ENCODE measurements around the gene CLHC1.
"Not testable (repeated sequence)": the region's sequence is repeated elsewhere in the genome, so short reads cannot be mapped to it uniquely, and the experiment has no call there.

Gene CLHC1

DNA sequence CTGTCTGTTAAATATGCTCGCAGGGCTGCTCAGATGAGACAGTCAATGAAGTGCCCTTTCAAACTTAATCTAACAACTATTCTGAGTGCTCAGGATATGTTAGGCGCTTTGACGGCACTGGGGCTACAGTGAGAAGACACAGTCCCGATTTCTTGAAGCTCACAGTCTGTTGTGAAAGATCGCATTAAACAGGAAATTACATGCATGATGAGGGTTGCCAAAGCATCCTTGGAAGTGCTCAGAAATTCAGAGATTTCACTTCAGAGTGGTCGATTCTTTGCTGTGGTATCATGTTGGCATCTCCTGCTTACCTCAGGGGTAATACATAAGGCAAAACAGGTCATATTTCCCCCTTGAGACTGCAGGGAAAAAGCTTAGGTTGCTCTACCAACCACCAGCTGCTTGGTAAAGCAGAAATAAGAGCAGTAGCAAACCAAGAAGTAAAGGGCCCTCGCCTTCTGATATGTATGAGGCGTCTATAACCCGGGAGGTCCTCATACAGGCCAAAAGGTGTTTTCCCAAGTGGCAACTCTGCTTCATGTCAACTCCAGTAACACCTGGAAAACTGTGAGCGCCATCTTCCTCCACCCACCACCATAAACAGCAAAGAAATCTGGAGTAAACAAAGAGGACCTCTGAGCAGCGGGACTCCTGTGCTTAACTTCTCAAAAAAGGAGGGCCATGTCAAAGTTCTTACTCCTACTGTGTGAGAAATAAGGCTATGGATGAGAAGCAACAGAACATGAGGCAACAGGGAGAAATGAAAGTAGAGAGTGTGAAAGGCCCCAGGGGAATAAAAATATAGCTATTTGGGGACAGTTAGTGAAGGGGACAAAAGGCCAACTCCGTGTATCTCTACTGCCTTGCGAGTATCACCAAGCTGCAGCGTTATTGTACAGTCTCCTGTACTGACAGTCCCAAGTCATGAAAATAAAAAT lies 79.3 kb downstream of the CLHC1 start:
- no peak for DNase-seq

DNA sequence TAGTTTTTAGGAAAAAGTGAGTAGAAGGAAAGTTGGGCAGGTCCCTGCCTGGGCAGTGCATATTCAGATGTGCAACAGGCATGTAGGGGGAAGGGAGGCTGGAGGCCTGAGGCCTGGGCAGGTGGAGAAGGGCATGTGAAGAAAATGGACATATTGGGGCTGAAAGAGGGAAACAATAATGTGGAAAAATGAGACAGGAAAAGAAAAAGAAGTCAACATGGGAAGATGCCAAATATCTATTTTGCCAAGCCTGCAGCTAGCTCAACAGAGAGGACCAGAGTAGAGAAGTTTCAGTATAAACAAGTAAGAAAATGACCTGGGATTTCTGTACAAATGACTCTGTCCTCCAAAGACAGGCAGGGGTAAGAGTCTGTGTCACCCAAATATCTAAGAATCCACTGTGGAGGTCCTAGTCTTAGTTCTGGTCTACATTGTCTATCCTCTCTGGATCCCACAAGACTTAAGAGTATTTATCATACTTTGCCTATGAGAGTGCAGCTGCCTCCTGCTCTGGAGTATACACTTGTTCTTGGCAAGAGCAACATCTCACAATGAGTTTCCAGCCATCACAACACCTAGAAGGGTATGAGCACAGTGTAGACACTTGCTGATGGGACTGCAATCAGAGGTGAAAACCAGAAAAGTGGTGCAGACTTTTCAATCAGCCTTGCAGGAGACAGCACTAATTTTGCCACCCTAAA lies 80.2 kb downstream of the CLHC1 start:
- DNase-seq = no peak

DNA sequence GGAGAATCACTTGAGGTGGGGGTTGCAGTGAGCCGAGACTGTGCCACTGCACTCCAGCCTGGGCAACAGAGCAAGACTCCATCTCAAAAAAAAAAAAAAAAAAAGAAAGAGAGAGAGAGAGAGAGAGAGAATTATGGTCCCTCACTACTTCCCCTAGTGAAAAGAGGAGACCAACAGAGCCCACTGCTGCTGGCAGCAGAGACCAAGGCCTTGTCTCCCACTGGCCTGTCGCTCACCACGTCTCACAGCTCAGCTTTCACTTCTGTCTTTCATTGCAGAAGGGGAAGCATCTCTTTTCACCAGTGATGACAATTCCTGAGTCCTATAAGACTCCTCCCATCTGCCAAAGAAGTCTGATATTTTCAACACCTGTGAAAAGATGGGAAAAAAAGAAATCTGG lies 81.3 kb downstream of the CLHC1 start:
- DNase-seq = no peak

DNA sequence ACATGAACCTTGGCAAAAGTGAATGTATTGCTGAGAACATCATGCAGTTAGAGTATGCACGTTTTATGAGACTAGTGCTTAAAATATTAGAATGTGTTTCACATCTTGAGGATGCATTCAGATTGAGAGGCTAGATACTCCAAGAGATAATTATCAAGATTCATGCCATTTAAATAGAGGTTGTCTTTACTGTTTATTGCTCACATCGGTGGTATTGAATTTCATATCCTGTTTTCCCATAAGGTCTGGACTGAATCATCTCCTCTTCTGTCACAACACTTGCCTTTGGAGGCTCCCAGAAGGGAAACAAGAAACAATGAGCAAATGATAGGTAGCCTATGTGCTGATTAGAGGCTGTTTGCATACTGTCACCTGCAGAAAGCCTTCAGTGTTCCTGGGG lies 83.8 kb downstream of the CLHC1 start:
- DNase-seq = no peak

DNA sequence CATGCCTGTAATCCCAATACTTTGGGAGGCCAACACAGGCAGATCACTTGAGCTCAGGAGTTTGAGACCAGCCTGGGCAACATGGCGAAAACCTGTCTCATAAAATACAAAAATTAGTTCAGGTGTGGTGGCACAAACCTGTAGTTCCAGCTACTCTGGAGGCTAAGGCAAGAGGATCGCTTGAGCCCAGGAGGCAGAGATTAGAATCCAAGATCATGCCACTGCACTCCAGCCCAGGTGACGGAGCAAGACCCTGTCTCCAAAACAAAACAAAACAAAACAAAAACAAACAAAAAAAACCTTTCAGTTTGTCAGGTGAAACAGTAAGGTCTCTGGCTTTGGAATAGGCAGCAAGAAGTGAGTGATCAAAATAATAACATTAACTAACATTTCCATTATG lies 84.6 kb downstream of the CLHC1 start:
- no peak for DNase-seq

DNA sequence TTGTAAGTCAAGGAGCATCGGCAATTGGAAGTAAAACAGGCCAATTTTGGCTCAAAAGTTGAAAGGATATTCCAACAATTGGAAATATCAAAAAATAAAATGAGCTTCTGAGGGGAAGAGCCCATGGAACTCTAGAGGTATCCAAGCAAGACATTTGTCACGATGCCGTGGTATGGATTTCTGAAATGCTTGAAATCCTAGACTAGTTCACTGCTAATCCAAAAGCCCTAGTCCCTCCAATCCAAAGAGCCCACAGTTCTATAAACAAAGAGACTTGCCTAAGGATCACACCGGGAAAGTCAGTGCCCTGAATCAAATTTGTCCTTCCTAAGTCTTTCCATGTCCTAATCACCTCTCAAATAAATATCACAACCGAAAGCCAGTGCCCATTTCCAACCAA lies 85.1 kb downstream of the CLHC1 start:
- no peak for DNase-seq

DNA sequence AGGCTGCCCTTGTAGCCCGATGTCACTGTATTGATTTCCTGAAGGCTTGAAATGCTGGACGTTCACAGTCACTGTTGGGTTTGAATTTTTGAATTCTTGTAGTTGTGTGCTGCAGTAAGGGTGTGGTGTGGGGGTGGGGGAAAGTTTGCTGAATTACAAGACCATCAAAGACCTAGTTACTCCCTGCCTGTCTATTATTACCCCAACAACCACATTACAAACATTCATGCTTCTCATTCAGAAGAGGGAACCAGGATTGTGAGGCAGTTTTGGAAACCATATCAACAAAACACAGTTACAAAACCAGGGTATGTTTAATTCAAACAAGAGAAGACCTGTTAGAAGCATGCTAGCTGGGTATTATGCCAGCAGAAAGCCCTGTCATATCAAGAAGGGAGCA lies 85.8 kb downstream of the CLHC1 start:
- no peak for DNase-seq

DNA sequence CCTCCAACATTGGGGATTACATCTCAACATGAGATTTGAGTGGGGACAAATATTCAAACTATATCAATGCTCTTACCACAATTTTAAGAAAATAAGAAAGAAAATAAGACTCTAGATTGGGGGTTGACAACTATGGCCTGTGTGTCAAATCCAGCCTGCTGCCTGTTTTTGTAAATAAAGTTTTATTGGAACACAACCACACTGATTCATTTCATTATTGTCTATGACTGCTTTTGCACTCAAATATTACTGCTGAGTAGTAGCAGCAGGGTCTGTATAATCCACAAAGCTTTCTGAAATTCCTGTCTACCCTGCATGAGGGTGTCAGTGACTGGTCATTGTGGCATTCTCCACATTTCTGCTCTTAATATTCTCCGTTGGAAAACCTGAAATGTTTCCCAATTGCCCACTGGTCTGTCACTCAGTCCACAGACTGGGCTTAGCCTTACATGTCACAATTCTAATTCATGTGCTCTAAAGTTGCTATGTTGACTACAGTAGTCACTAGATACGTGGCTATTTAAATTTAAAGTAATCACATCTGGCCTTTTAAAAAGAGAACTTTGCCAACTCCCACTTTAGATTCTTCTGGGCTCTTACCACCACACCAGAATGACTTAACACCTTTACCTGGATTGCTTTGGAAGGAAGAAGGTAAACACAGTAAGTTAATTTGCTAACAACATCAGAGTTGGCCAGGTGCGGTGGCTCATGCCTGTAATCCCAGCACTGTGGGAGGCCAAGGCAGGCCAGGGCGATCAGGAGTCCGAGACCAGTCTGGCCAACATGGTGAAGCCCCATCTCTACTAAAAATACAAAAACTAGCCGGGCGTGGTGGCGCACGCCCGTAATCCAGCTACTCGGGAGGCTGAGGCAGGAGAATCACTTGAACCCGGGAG lies 86.9 kb downstream of the CLHC1 start:
- no peak for DNase-seq

DNA sequence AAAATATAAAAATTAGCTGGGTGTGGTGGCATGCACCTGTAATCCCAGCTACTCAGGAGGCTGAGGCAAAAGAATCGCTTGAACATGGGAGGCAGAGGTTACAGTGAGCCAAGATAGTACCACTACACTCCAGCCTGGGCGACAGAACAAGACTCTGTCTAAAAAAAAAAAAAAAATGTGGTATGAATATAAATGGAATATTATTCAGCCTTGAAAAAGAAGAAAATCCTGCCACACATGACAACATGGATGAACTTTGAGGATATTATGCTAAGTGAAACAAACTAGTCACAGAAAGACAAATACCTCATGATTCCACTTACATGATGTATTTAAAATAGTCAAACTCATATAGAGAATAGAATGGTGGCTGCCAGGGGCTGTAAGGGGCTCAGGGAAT lies 88.4 kb downstream of the CLHC1 start:
- DNase-seq = not testable (repeated sequence)

DNA sequence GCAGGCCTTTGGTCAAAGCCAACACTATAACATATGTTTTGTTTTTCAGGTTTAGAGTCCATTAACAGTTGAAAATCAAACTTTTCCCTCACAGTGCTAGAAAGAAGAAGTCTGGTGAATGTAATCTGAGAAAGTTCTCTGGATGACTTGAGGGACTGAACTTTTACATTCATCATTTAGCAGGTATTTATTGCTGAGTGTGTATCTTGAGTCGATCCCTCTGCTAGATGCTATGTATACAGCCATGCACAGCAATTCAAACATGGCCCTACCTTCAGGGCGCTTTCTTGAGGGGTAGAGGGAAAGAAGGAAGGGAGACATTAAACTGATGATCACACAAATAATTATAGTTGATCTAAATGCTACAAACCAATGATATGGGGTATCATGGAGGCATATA lies 89.6 kb downstream of the CLHC1 start:
- DNase-seq = no peak

DNA sequence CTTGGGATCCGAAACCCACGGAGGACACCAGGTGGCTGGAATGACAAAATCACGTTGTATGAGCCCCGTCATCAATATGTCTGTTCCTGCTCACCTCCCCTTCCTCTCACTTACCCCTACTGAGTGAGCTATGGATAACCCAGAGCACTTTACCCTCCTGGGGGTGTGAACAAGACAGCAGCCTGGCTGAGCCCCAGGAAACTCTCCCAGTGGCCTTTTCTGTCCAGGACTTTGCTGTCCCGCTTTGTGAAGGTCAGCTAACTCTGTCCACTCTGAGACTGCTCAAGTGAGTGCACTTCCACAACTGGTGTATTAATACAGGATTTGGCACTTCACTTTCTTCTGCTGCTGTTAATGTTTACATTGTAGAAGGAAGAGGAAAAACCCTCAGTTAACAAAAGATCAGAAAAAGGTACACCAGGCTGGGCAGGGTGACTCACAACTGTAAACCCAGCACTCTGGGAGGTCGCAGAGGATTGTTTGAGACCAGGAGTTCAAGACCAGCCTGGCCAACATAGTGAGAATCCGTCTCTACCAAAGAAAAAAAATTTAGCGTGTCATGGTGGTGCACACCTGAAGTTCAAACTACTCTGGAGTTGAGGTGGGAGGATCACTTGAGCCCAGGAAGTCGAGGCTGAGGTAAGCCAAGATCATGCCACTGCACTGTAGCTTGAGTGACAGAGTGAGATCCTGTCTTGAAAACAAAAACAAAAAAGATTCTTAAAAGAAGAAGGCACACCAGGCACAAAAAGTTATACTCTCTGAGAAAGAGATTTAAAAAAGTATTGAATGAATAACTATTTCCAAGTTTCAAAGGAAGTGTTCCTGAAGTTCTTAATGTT lies 90.3 kb downstream of the CLHC1 start:
- no peak for DNase-seq

DNA sequence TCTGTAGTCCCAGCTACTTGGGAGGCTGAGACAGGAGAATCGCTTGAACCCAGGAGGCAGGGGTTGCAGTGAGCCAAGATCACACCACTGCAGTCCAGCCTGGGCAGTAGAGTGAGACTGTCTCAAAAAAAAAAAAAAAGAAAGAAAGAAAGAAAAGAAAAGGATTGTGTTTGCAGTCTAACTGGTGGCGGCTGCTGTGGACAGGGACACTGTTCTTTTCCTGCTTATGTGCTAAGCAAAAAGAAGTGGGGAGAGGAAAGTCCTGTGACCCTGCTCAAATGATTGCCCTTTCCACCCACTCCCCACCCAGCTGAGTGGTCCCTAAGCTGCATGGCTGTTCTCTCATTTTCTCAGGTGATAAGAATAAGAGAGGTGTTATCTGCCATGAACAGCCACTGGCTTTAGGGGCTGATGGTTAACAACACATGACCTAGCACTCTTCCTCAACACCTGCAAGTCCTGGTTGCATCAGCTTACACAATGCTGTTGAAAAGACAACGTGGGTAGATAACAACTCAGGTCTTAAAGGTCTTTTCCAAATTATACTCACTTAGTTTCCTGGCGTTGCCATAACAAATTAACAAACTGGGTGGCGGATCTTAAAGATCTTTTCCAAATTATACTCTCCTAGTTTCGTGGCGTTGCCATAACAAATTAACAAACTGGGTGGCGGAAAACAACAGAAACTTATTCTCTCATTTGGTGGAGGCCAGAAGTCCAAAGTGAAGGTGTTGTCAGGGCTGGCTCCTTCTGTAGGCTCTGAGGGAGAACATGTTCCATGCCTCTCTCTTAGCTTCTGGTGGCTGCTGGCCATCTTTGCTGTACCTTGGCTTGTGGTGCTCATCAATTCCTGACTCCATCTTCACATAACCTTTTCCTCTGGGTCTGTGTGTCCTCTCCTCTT lies 91.5 kb downstream of the CLHC1 start:
- DNase-seq = no peak

DNA sequence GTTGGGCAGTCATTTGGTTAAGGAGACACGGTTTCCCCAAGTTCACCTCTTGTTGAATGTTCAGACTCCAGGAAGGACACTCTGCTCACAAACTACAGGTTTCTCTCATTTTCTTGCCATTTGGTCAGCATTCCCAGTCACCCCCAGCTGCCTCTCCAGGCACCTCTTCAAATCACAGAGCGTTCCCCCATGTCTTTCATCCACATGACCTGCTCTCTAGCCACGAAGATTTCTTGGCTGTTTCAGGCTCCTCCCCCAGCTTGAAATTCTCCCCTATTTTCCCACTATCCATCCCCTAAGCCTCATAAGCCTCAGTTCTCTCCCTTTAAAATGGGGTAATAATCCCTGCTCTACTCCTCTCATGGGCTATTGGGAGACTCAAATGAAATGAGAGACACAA lies 92.8 kb downstream of the CLHC1 start:
- DNase-seq = no peak

DNA sequence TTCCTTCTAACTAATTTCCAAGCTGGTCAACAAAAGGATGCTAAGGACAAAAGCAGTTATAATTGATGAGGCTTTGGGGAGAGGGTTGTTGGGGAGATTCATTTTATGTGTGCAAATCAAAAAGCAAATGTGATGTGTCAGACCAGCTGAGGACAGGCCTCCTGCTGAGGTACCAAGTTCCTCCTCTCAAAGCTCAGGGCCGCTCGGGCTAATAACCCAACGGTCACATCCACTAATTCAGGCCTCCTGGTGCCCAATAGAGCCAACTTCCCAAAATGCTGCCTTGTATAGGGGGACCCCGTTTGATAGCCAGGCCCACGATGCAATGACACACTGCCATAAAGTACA lies 93.2 kb downstream of the CLHC1 start:
- DNase-seq = no peak

DNA sequence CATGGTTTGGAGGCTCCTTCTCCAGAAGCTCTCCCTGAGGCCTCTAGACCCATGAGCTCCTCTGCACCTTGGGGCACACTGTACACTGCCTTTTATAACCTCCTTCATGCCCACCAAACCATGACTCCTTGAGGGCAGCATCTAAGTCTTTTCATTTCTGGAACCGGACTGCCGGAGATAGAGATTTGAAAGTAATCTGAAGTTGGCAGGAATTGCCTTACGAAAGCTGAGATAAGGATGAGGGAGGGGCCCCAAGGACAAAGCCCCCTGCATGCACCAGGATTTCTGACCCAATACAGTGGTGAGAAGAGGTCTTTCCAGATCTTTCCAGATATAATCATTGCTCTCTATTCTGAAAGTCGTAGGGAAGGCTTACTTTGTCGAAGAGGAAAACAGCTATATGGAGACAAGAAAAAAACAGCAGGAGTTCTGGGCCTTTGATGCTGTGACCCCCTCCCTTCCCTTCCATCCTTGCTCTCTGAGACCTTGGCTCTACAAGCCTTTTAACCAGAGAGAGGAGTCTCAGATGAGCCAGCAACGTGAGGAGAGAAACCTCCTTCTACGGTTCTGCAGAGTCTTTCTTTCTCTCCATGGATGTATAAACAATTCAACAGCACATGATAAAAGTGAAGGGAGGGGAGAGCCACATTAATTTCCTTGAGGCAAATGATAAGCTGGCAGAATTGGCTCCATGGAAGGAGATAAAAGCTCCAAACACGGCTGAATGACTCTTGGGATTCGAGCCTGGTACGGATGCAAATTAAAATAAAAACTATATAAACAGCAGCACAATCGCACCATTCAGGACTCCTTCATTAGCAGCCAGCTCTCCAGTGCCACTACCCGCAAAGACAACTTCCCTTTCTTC lies 93.8 kb downstream of the CLHC1 start:
- DNase-seq = no peak

DNA sequence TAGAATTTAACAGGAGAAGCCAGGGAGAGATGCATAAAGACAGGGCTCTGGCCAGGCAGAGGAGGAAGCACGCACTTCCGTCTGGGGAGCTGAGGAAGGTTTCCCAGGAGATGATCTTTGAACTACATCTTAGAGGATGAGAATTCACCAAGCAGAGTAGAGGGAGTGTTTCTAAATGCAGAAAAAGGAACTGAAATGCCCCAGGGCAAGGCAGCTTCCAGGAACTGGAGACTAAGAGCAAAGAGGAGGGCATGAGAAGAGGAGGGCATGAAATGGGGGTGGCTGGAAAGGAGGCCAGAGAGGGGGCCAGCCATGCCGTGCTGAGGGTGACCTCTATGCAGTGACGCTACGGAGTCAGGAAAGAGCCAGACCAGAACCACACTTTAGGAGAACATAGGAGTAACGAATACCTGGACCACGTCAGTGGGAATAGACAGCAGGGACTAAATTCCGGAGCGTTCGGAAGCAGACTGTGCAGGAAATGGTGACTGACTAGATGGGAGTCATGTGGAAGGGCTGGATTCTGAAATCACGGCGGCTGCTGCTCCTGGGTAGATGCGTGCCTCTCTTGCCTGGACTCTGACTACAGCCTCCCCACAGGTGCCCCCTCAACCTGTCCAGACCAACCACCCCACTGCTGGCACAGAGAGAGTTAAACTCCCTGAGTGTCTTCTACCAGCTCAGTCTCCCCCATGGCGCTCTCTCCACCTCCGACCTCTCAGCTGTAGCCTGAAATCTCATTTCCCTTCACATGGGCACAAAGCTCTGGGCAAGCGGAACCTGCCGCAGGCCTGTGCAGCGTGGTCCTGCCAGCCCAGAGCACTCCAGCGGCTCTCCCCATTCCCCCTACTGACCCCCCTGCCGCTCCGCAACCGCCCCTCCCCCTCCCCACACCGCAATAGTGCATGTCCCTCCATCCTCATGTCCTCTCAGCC lies 94.8 kb downstream of the CLHC1 start:
- no peak for DNase-seq

DNA sequence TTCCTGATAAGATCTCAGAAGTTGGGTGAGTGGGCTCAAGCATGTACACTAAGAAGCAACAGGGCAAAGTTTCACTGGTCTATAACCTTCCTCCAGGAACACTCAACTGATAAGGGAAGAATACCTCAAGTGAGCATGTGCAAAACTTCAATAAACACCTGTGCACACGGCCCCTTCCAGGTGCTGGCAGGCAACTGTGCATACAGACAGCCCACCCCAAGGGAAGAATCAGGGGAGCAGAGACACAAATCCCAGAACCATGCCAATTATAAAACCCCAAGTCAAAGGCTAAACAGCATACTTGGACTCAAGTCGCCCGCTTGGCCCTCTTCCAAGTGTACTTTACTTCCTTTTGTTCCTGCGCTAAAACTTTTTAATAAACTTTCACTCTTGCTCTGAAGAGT lies 96.0 kb downstream of the CLHC1 start:
- DNase-seq = no peak

DNA sequence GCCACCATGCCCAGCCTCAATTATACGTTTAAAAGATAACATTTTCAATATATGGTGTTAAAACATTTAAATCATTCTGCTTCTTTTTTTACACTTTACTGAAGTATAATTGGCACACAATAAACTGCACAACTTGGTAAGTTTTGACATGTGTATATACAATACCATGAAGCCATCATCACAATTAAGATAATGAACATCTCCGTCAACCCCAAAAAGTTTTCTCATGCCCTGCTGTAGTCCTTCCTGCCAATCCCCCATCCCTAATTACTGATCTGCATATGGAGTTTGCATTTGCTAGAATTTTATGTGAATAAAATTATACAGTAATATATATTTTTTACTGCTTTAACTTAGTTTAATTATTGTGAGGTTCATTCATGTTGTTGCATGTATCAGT lies 96.6 kb downstream of the CLHC1 start:
- DNase-seq = no peak

DNA sequence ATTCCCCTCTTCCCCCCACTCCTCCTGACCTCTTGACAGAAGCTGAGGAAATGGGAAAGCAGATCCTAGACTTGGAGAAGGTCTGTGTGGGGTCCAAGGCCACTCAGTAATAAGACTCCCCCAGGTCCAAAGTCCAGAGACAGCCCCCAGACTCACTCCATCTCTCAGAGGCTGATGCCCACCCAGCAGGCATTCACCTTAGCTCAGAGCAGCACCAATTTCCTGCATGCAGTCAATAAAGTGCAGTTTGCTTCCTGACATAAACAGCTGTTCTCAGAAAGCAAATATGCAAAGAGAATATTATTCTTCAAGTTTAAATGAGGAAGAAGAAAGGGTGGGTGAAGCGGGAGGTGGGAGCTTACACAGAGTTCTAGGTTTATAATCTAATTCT lies 97.8 kb downstream of the CLHC1 start:
- DNase-seq = peak; percentile 64

All from activated effector memory CD4-positive, alpha-beta T cell treated with anti-CD3 and anti-CD28 coated beads, Interleukin-2, amount 50 U/mL, for 16 hours (primary cell).